Nucleus accumbens (tissue), 56 donors: ENCODE data around the gene BAHCC1.

ENCODE experiments used
- DNase-seq, 56 donors: peaks; one replicate each; lab custom pipeline; 2025; lab: John Stamatoyannopoulos, UW

Gene BAHCC1

DNA sequence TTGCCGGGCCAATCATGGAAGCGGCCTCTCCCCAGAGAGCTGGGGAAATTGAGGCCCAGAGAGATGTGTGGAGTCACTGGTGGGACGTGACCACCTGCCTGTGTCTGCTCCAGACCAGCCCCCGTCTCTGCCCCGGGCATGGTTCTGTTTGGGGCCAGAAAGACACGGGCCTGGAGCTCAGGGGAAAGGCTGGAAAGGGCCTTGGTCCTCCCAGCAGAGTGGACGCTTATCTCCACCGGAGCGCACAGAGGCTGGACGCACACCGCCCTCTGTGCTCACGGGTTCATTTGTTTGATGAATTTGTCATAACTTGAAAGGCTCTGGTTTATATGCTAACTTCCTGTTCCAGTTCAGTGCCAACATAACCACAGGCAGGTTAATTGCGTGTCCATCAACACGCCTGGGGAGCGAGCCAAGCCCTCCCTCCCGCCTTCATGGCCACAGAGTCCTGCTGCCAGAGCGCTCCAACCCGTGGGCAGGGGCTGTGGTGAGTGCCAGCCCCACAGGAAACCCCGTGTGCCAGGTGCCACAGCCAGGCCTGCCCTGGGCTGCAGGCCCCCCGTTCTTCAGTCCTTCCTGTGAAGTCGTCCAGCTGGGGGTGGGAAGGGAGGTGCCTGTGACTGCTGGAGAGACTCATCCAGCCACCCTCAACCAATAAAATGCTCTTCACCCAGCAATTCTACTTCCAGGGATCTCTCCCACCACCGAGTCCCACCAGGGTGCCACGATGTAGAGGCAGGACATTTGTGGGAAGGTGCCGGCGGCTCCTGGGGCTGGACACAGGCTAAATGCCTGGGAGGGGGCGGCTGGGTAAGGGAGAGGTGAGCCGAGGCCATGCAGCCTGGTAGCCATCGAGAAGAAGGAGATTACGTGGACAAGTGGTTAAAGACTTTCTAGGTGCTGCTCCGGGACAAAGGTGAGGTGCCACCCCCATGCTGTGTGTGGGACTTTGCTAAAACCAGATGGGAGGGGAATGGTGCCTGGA is 29.4 kb upstream of the BAHCC1 start:
- no peak for DNase-seq

DNA sequence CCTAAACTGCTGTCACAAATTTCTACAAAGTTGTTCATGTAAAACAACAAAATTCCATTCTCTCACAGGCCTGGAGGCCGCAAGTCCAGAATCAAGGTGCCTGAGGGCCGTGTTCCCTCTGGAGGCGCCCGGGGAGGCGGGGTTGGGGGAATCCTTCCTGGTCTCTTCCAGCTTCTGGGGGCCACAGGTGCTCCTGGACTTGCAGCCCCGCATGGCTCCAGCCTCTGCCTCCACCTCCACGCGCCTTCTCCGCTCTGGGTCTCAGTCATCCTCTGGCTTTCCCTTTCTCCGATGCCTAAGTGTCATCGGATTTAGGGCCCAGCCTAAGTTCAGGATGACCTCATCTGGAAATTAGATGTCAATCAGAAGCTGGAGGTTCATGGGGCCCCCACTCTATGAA is 28.6 kb upstream of the BAHCC1 start:
- no peak for DNase-seq

DNA sequence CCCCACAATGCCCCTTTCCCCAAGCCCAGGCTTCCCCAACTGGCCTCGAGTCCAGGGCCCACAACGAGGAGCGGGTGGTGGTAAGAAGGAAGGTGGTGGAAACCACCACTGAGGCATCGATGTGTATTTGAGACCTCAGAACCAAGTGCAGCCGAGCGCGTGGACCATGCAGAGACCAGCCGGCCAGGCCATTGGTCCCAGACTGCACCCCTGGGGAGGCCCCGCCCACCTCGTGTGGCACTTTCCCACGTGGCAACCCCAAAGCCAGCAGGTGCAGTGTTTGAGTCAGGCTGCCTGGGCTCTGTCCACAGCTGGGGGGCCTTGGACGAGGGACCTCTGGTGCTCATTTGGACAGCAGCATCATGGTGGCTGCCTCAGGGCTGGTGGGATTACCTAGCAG is 28.1 kb upstream of the BAHCC1 start:
- DNase-seq = no peak

DNA sequence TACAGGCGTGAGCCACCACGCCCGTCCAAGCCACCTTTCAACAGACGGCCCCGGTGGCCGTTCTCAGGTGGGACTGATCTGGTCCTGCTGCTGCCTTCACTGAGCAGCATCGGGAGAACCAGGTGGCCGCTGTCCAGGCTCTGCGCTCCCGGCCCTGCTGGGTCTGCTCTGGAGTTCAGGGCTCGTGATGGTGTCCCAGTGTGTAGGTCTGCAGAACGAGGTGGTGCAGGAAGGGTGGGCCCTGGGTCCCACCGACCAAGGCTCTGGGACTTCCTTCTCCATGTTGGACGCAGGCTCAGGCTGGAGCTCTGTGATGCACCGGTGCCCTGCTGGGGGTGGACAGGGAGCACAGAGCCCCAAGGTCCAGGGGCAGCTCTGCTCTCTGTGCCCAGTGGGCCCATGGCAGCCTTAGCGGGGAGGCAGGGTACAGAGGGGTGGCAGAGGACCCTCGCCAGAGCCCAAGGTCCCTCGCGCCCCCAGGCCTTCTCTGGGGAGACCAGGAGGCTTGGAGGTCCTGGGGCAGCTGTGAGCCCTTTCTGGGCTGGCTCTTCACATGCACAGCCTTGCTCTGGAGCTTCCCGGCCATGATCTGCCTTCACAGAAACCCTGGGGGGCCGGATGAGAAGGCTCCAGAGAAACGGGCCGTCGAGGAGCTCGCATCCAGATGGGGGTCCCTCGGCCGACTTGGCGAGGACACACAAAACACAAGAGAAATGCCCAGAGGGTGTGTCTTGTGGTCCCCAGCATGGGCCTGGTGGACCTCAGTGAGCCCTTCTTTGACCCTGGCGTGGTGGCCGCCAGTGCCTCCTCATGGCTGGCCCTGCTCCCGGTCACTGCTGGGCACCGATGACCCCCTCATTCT is 26.9 kb upstream of the BAHCC1 start:
- DNase-seq = no peak

DNA sequence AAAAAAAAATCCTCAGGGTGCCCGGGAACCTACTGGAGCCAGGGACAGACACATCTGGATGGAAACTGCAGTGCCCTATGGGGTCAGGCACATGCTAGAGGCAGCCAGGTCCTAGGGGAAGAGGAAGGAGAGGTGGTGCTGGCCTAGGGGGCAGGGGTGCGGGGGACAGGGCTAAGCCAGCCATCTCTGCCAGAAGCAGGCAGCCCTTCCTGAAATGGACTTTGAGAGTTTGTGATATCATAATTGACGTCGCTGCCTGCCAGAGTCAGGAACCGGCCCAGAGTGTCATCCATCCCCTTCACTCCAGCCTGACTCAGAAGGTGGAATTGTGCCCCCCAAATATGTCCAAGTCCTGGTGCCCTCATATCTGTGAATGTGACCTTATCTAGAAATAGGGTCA is 25.0 kb upstream of the BAHCC1 start:
- no peak for DNase-seq

GRCh38 chr17:81371910-81372760 is 23.1 kb upstream of the BAHCC1 start:
- peak in 47 of 56 donors; percentile 14 to 77 (median 55) for DNase-seq

DNA sequence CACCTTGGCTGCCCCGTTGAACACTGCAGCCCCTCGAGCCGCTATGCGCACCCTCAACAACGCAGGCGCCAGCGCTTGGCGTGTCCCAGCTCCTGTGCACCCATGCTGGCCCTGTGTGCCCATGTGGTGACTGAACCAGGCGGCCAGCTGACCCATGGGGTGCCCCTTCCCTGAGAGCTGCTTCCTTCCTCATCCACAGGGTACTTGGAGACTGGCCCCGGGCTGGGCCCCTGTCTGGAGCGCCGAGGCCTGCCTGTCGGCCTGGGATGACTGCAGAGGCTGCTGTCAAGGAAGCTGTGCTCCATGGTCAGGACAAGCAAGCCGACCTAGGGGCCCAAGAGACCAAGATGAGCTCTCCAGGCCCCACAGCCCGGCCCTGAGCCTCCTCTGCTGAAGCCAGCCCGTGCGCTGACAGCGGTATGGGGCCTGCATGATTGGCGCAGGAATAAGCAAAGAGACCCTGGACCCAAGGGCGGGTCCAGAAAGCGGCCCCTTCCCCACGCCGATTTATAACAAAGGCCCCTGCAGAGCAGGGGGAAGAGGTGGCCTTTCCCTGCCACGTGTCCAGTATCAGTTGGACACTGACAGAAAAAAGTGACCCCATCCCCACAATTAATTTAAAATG is 21.6 kb upstream of the BAHCC1 start:
- no peak for DNase-seq

GRCh38 chr17:81374890-81375289 is 20.4 kb upstream of the BAHCC1 start:
- no peak for DNase-seq

- DNase-seq = no peak
These were observed 18.1 kb upstream of the BAHCC1 start for GRCh38 chr17:81376946-81377714.

GRCh38 chr17:81378941-81379511 is 16.2 kb upstream of the BAHCC1 start:
- DNase-seq = no peak

DNA sequence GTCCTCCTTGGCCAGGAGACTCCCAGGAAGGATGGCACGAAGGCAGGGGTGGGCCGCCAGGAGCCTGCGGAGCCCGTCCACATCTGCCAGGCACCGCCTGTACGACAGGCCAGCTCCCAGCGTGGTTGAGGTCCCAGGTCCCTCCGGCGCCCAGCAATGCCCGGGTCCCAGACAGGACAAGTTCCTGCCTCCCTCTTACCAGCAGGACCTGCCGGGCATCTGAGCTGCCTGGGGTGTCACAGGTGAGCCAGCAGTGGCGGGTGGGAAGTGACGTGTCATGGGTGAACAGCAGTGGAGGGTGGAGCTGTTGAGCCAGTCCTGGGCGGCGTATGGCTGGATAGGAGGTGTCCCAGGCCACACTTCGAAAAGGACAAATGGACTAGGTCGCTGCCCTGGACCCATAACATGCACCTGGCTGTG is 15.7 kb upstream of the BAHCC1 start:
- DNase-seq = no peak

- DNase-seq = no peak
These were observed 15.1 kb upstream of the BAHCC1 start for GRCh38 chr17:81380131-81380530.

GRCh38 chr17:81380666-81381518 is 14.4 kb upstream of the BAHCC1 start:
- DNase-seq = peak in 26 of 56 donors; percentile 28 to 81 (median 50)

GRCh38 chr17:81381632-81382577 is 13.4 kb upstream of the BAHCC1 start:
- peak in 2 of 56 donors; percentile 32 to 69 for DNase-seq

- no peak for DNase-seq
These were observed 12.4 kb upstream of the BAHCC1 start for GRCh38 chr17:81382851-81383250.
